Skin epidermis (tissue), 12 donors: ENCODE measurements around the gene BMP7.
"Not testable (repeated sequence)": the region's sequence is repeated elsewhere in the genome, so short reads cannot be mapped to it uniquely, and the experiment has no call there.

Source experiments
- H3K27ac ChIP-seq, 21 experiments: fragments of 200-600 bp; sonication (generic) in 11 of 21; one replicate each; pipeline ENCODE4 v1.5.0; 2020; ENCODE audit warnings: mild to moderate bottlenecking in 3 of 21, inconsistent platforms in 2 of 21, moderate library complexity in 2 of 21
- H3K4me3 ChIP-seq, 7 experiments: fragments of 200-600 bp; sonication (generic) in 2 of 7; one replicate each; pipeline ENCODE4 v1.5.0; 2020; ENCODE audit warnings: inconsistent platforms in 2 of 7, mild to moderate bottlenecking in 2 of 7, moderate library complexity in 1 of 7

The BMP7 gene

GRCh38 chr20:57239324-57239723, 27.1 kb downstream of the BMP7 start:
- not testable (repeated sequence) for H3K4me3 ChIP-seq, H3K27ac ChIP-seq

DNA sequence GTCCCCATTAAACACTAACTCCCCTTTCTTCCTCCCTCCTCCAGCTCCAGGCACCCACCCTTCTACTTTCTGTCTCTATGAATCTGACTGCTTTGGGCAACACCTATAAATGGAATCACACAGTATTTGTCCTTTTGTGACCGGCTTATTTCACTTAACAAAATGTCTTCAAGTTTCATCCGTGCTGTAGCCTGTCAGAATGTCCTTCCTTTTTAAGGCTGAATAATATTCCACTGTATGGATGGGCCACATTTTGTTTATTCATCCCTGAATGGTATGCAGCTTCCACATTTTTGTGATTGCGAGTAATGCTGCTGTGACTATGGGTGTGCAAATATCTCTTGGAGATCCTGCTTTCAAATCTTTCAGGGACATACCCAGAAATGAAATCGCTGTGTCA, 28.4 kb downstream of the BMP7 start:
- H3K27ac ChIP-seq = no peak overlapping the region
- no peak overlapping the region for H3K4me3 ChIP-seq

DNA sequence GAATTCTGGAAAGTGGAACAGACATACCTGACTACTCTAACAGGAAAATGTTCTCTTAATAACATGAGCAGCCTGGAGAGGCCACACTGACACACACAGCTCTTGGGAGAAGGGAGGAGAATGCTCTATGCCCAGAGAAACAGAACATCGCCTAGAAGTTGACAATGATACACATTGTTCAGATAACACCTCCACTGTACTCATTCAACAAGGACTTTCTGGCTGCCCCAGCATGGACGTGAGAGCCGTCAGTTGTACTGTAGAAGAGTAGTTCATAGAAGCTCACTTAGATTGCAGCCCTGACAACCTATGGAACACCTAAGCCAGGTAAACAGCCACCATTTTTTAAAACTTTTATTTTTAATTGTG, 28.9 kb downstream of the BMP7 start:
- H3K4me3 ChIP-seq = no peak overlapping the region
- H3K27ac ChIP-seq = no peak overlapping the region

DNA sequence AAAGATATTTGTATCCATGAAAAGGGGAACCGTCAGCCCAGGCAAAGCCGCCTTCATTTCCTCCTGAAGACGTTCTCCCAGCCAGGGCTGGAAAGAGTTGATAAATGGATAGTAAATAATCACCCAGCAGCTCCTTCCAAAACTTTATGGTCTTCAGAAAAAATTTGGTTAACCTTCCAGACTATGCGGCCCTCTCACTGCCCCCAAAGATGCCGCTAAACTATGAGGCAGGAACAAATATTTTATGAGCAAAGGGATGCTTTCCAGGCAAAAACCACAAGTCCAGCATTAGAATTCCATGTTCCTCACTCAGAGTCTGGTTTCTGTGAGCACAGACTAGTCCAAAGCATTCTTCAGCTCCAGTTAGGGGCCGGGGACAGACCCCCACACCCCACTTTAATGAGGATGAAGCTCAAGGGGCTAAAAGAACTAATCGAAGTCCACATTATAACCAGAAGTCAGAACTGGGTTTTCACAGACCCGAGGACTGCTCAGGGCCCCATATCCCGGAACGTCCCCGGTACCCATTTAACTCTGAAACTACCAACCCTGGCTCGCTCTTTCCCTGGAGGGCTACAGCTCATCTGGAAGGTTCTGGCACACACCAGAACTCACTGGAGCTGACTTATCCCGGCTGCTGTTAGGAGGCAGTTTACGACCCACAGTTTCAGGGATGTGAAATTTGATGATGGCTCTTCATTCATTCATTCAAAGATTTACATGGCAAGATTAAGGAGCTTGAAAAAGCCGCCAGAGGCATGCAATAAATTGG, 29.4 kb downstream of the BMP7 start:
- Histone ChIP-seq H3K27ac (no peak overlapping the region), H3K4me3 (no peak overlapping the region)

- Histone ChIP-seq H3K27ac (no peak overlapping the region), H3K4me3 (no peak overlapping the region)
These were observed 31.7 kb downstream of the BMP7 start for GRCh38 chr20:57234556-57235251.

GRCh38 chr20:57231951-57232428, 34.5 kb downstream of the BMP7 start:
- Histone ChIP-seq H3K27ac (no peak overlapping the region), H3K4me3 (no peak overlapping the region)

DNA sequence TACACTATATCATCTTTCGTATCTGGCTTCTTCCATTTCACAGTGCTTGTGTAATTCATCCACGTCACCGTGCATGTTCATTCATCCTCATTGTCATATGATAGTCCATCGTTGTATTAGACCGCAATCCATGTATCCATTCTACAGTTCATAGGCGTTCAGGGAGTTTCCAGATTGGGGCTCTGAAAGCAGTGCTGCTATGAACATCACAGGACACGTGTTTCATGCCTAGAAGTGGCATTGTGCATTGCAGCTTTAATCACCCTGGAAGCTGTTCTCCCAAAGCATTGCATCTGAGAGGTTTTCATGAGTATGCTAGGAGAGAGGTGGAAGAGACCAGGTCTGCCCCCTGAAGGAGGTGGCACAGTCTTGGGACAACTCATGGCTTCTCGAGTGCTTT, 35.3 kb downstream of the BMP7 start:
- Histone ChIP-seq H3K27ac (no peak overlapping the region), H3K4me3 (no peak overlapping the region)

DNA sequence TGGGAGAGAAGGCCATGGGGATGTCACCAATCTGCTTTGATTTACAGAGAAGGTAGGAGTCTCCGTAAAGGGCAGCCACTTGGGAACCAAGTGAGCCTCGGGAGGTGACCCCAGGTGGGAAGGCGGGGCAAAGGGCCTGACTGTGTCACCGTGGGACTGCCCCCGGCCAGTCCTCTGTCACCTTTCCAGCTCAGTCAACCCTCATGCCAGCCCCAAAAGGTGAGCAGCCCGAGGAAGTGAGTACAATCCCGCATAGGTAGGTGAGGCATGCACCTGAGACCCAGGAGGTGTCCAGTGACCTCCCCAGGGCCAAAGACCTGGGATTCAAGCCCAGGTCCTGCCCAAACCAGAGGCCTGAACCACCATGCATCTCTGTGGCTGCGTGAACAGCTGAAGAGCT, 36.2 kb downstream of the BMP7 start:
- H3K4me3 ChIP-seq = no peak overlapping the region
- no peak overlapping the region for H3K27ac ChIP-seq

GRCh38 chr20:57229490-57229889, 37.0 kb downstream of the BMP7 start:
- no peak overlapping the region for H3K27ac ChIP-seq
- no peak overlapping the region for H3K4me3 ChIP-seq

DNA sequence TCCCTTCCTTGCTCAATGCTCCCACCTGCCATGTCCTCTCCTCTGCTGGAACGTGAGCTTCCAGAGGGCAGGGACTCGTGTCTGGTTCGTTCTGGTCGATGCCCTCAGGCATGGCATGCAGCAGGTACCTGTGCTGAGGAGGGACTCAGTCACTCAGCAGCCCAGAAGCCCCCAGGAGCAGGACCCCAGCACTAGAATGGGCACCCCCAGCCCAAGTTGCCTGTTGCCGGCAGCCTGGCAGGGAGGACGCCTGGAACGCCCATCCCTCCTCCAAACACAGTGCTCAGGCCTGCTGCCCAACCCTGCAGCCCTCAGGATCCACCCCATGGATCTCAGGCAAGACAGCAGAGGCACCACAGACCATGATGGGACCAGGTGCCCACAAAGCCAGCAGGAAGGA, 40.6 kb downstream of the BMP7 start:
- no peak overlapping the region for H3K27ac ChIP-seq
- H3K4me3 ChIP-seq = no peak overlapping the region

- Histone ChIP-seq H3K4me3 (no peak overlapping the region), H3K27ac (no peak overlapping the region)
These were observed 41.2 kb downstream of the BMP7 start for GRCh38 chr20:57225197-57225733.

GRCh38 chr20:57224641-57225138, 41.8 kb downstream of the BMP7 start:
- no peak overlapping the region for H3K4me3 ChIP-seq
- H3K27ac ChIP-seq = peak overlapping the region in 5 of 21 experiments; percentile 22 to 58 (median 40)

GRCh38 chr20:57223648-57224489, 42.6 kb downstream of the BMP7 start:
- Histone ChIP-seq H3K27ac (peak overlapping the region in 4 of 21 experiments; percentile 22 to 58 (median 34)), H3K4me3 (no peak overlapping the region)

- Histone ChIP-seq H3K27ac (no peak overlapping the region), H3K4me3 (no peak overlapping the region)
These were observed 43.9 kb downstream of the BMP7 start for GRCh38 chr20:57222631-57222950.

DNA sequence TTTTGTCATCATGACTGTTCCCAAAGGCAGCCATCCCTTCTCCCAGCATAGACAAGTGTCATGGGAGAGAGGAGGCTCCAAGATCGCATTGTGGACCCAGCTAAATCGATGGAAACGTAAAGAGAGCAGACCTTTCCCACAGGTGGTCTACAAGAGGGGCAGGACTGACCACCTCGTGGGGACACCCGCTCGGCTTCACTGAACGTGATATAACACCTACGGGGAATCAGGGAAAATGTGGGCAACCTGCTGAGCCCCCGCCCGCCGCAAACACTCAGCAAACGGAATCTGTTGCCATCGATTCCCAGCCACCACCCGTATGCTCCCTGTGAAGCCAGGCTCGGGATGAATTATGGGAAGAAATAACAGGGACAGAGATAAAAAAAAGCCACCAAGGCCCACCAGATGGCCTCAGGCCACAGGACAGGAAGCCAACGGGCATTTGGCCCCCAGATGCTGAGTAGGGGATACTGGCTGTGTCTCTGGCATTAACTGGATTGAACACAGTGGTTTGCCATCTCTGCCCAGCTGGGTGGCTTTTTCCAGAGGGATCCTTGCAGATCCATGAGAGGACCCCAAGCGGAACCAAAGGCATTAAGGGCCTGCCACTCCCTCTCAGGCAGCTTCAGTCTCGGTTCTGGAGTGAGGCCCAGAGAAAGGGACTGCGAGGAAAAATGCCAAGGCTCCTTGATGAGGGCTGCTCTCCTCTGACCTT, 44.4 kb downstream of the BMP7 start:
- H3K27ac ChIP-seq = no peak overlapping the region
- H3K4me3 ChIP-seq = no peak overlapping the region

- Histone ChIP-seq H3K27ac (no peak overlapping the region), H3K4me3 (no peak overlapping the region)
These were observed 45.9 kb downstream of the BMP7 start for GRCh38 chr20:57220337-57221145.

GRCh38 chr20:57219071-57219677, 47.3 kb downstream of the BMP7 start:
- no peak overlapping the region for H3K27ac ChIP-seq
- H3K4me3 ChIP-seq = no peak overlapping the region

- no peak overlapping the region for H3K27ac ChIP-seq
These were observed 48.0 kb downstream of the BMP7 start for GRCh38 chr20:57218489-57218888.

More at GRCh38 chr20:57218489-57218888, 48.0 kb downstream of the BMP7 start:
- no peak overlapping the region for H3K4me3 ChIP-seq
